Stimulated activated CD4-positive, alpha-beta T cell treated with anti-CD3 and anti-CD28 coated beads, TNF-alpha, amount 100 ng/mL, for 24 hours (primary cell): ENCODE measurements around the gene TMEM87B.
"Not testable (repeated sequence)": the region's sequence is repeated elsewhere in the genome, so short reads cannot be mapped to it uniquely, and the experiment has no call there.

ENCODE experiments used
- DNase-seq, 3 experiments: peaks; one replicate each; pipeline ENCODE4 v3.0.0-alpha.2; 2020; ENCODE audit warnings: low read depth in 3 of 3

TMEM87B gene

DNA sequence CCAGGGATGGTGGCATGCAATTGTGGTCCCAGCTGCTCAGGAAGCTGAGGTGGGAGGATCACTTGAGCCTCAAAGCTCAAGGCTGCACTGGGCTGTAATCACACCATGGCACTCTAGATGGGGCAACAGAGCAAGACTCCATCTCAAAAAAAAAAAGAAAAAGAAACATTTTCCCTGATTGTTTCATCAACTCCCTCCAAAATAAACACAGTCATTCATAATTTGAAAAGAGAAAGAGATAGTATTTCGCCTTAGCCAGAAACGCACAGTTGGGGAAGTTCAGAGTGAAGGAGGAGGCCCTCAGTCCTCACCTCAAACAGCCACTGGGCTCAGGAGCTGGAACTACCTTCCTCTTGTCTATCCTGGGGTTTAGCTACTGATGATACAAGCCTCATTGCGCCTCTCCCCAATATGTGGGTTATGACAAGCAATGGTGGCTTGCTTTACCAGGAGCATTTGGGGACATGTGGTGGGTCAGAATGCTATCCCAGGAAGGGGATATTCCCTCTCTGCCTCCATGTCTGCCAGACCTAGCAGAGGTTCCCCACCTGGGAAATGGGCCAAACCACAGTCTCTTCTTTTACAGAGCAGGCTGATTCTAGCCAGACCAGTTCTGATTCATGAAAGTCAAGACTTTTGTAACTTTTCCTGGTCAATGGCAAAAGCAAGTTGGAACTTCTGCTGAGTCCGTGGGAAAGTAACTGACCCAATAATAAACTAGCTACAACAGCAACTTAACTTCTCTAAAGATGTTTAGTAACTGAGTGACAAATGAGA is 22.2 kb upstream of the TMEM87B start:
- DNase-seq: no peak

DNA sequence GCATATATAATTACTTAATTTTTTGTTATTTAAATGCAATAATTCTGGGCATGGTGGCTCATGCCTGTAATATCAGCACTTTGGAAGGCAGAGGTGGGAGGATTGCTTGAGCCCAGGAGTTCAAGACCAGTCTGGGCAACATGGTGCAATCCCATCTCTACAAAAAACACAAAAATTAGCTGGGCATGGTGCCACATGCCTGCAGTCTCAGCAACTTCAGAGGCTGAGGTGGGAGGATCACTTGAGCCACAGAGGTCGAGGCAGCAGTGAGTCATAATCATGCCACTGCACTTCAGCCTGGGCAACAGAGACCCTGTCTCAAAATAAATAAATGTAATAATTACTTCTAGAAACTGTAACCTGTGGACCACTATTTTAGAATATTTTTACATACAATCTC is 21.5 kb upstream of the TMEM87B start:
- no peak for DNase-seq

DNA sequence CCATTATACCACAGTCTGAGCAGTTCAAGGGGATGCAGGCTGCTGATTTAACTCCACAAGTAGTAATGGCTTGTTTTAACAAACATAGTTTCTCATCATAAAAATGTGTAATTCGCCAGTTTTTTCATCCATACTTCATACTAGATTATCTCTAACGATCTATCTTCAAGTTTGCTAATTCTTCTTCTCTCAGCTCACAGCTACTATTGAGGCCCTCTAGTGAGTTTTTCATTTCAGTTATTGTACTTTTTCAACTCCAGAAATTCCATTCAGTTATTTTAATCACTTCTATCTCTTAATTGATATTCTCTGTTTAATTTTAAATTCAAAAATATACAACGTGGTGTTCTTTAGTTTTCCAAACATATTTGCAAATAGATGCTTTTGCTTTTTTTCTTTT is 20.1 kb upstream of the TMEM87B start:
- no peak for DNase-seq

DNA sequence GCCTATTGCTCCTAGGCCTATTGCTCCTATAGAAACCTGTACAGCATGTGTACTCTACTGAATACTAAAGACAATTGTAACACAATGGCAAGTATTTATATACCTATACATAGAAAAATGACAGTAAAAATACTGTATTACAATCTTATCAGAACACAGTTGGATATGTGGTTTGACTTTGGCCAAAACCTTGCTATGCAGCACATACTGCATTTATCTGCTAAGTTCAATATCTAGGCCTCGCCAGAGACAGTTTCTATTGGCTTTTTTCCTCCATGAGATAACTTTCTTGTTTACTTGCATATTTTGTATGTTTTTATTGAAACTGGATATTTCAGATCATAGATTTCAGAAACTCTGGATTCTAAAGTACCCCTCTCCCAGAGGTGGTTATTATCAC is 19.3 kb upstream of the TMEM87B start:
- DNase-seq: no peak

DNA sequence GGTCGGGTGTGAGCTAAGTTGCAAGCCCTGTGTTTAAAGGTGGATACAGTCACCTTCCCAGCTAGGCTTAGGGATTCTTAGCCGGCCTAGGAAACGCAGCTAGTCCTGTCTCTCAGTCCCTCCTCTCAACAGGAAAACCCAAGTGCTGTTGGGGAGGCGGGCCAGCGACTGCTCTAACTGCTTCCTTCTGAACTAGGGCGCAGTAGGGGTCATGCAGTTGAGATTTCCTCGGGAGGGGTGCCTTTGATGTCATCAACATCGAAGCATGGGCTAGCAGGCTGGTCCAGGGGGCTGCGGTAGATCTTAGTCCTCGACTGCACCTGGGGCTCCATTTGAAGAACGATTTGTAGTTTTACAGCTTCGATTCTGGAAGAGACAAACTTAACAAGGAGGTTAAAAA is 15.5 kb upstream of the TMEM87B start:
- DNase-seq: not testable (repeated sequence)

DNA sequence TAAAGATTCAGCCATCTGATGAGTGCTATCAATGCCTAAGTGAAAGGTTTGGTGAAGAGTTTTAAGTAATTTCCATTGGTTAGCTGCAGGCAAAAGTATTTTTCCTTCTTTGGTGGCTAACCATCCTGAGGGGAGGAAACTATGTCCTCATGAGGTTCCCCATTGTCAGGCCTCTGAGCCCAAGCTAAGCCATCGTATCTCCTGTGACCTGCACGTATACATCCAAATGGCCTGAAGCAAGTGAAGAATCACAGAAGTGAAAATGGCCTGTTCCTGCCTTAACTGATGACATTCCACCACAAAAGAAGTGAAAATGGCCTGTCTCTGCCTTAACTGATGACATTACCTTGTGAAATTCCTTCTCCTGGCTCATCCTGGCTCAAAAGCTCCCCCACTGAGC is 15.0 kb upstream of the TMEM87B start:
- DNase-seq: not testable (repeated sequence)

DNA sequence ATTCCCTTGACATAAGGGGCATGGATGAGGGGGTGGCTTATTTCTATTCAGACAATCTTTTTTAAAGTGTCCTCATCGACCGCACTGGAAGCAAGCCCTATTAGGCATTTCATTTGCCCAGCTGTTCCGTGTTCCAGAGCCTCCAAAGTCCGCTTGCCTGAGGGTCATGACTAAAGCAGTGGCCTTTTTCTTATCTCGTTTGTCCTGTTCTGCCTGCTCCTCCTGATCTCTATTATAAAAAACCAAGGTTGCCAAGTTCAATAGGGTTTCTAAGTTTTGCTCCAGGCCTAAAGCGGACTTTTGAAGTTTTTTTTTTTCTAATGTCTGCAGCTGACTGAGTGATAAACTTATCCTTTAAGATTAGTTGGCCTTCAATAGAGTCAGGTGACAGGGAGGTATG is 13.6 kb upstream of the TMEM87B start:
- not testable (repeated sequence) for DNase-seq

DNA sequence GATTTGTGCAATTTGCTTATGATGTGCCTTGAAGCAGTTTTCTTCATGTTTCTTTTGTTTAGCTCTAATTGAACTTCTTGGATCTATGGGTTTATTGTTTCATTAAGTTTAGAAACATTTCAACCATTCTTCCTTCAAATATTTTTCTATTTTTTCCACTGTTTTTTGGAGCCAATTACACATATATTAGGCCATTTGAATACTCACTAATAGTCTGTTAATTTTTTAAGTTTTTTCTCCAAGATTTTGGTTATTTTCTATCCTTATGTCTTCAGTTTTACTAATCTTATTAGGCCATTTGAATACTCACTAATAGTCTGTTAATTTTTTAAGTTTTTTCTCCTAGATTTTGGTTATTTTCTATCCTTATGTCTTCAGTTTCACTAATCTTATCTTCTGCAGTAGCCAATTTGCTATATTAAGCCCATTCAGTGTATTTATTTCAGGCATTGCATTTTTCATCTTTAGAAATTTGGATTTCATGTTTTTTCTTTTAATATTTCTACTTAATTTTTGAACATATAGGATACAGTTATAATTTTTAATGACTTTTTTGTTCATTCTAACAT is 9.5 kb upstream of the TMEM87B start:
- DNase-seq: no peak

DNA sequence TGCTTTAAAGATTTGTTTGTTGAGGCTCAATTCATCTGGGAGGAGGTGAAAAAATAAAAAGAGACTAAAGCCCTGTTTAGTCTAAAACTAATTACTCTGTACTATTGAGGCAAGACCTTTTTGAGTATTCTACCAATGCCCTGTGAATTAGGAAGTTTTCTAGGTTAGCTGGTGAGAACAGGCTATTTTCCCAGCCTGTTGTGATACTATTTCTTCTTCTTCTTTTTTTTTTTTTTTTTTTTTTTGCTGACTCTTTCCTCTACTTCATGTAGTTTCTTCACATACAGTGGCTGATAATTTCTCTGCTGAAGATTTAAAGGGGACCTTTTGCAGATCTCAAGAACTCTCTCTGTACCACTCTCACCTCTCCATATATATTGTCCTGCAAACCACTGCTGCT is 8.8 kb upstream of the TMEM87B start:
- DNase-seq: no peak

DNA sequence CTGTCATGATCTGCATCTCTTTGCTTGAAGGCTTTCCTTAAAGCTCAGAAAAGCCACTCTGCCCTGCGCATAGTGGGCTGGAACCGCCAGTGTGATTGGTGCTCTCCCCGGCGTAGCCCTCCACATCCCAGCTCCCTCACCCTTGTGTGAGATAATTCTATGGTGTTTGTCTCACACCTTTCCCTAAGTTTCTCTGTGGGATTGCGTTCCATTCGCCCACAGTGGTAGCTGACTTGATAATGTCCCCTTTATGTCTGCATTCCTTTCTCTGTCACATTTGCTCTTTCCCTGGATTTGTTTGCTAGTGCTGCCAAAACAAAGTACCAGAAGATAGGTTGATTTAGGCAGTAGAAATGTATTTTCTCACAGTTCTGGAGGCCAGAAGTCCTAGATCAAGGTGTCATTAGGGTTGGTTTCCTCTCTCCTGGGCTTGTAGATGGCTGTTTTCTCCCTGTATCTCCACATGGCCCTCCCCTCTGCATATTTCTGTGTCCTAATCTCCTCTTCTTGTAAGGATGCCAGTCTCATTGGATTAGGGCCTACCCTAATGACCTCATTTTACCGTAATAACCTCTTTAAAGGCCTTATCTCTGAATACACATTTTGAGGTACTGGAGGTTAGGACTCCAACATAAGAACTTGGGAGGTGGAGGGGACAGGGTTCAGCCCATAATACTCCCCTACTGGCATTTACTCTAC is 7.4 kb upstream of the TMEM87B start:
- DNase-seq: no peak

DNA sequence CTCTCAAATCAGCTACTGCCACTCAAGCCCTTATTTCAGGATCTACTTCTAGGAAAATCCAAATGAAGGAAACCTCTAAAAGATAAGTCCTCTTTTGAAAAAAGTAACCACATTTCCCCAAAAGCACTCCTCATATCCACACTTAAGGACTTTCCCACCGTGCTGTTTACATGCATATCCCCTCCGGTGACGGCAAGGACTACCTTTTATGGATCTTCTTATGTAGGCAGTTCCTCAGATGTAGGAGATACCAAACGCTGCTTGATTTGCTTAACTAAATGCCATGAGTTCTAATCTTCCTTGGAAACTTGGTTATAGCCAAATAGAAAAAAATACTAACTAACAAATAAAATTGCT is 6.9 kb upstream of the TMEM87B start:
- no peak for DNase-seq

DNA sequence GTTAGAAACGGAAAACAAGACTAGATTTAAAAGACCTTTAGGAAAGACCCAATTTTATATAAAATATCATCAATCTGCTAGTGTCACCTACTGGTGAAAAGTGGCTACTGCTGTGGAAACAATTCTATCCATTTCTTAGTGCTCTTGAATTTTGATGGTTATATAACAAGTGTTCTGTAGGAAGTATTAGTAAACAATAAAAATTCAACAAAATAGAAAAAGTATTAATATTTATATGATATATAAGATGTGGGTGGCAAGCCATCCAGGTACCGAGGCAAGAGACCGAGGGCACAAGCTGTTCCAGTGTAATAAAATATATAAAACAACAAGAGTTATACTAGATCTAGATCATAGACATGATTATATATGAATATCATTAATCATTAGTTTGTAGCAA is 6.2 kb upstream of the TMEM87B start:
- DNase-seq: no peak

DNA sequence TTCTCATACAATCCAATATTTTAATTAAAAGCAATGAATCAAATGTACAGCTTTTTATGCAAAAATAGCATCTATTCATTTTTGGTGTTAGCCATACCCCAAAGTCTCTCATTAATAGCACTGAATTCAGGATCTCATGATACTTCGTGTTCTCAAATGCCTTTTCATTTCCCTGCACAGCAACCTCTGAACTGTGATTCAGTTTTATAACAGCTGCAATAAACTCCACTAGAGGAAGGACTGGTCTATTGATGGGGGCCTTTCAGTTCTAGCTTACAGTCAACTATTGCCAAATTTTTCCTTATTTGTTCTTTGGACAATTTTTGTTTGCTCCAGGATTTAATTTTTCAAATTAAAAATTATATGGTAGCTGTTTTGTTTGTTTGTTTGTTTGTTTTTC is 4.8 kb upstream of the TMEM87B start:
- DNase-seq: no peak

DNA sequence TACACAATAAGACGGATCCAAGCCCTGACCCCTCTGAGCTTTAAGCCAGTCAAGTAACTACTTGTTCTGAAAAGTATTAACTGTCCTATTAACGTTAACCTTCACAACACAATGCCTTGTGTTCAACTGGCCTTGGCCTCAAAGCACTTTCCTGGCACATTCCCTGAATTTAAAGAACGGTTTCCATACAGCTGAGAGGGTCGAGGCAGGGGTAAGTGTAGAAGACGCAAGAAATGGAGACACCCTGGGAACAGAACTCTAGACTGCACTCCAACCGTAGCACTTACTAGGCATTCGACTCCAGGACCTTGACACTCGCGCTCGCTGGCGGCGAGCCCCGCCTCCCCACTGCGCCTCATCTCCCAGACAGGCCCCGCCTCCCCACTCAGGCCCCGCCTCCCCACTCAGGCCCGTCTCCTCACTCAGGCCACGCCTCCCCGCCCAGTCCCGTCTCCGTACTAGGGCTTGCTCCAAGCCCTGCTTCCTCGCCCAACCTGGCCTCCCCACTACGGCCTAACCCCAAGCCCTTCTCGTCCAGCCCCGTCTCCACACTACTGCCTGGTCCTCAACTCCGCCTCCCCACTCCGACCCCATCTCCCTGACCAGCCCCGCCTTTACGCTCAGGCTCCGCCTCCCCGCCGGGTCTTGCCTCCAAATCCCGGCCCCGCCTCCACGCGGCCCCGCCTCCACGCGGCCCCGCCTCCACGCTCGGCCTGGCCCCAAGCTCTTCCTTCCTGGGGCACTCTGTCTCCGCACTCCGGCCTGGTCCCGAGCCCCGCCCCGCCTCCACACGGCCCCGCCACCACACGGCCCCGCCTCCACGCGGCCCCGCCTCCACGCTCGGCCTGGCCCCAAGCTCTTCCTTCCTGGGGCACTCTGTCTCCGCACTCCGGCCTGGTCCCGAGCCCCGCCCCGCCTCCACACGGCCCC is 887 bp upstream of the TMEM87B start:
- peak; percentile 93 to 99 (median 95) for DNase-seq

DNA sequence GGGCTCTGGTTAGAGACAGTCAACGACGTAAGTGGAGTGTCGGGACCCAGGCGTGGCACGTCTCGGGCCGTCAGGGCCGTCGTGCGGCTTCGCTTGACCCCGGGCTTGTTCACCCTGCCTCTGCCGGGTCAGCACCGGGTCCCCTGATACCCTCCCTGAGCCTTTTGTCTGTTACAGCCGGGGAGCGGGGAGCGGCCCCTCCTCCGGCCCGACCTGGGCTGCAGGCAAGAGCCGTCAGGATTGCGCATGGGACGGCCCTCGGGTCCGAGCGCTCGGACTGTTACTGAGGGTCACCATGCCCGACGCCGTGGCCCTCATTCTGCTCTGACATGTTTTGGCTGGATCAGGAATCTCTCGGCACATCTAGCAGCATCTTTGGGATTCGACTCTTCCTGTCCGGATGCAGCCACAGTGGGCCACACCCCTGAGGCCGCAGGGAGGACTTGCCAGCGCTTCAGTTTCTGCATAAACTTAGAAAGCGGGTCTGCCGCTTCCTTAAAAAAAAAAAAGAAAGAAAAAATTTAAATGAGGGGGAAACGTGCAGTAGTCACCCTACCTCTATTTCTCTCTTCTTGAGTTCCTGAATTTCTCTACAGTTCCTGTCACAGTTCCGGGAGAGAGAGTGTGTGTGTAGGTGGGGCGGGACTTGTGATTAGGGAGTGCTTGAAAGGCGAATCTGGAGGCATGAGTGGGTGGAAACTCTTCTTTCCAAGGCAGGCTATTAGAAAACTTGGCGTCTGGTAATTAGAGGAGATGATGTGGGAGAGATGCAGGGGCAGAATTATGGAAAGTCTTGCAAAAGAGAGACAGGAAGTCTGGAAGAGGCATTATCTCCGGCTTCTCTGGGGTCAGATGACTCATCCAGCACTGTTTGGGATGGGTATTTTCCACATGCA is 909 bp downstream of the TMEM87B start:
- DNase-seq: peak in 2 of 3 experiments; percentile 8 to 35

DNA sequence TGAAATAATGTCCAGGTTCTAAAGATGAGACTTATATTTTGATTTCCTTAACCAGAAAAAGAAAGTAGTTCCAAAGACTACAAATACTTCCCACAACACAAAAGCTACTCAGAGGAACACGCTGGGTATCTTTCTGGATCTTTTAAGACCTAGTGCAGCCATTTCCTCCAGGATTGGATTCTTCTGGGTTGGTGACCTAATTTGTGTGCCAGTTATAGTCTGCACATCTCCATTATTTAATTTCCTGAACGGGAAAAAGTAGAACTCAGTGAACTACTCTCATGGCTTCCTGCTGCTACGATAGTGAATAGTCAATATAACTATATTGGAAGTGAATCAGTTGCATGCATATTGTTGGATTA is 1.5 kb downstream of the TMEM87B start:
- DNase-seq: no peak

DNA sequence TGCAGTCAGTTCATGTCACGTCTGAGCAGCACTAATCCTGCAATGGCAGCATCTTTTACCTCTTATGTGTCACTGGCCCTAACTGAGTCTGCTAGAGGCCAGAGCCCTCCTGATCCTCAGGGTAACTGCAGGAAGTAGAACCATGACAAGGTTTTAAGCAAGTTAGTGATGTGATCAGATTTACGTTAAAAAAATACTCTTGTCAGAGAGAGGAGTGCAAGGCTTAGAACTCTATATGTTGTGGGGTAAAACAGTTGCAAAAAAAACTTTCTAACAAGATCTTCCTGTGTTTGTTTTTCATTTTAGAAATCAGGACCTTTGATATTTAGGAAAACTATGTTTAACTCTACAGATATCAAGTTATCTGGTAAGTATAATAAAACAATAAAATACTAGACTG is 4.6 kb downstream of the TMEM87B start:
- no peak for DNase-seq

DNA sequence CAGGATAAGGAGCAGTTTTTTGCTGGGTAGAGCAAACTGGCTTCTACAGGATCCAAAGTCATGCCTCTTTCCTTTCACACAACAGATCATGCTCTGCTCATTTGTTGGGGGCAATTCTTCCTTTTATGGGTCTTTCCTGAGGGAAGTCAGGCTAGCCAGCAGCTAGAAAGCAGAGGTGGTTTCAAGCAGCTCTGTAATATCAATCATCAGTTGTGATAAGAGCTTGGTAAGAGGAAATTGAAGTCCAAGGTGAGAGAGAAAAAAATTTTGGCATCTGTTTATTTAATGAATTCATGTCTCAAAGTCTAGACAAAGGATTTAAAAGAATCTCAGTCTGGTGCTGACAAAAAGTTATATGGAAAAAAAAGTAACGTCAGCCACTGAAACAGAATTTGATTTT is 6.2 kb downstream of the TMEM87B start:
- DNase-seq: no peak

DNA sequence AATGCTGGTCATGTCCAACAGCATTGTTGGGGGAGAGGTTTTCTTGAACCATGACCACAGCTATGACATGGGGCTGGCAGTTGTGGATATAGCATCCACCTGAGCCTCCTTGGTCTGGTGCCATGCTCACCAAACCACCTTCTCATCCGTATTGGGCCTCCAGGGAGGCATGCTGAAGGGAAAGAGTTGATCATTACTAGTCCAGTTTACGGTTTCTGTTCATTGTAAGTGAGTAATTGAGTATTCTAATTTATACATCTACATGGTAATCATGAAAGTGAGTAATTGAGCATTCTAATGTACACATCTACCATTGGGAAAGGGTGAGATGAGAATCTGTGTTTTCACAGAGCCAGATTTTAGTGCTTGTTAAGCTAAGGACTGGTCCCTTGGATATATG is 6.8 kb downstream of the TMEM87B start:
- DNase-seq: peak in 1 of 3 experiments; percentile 7

DNA sequence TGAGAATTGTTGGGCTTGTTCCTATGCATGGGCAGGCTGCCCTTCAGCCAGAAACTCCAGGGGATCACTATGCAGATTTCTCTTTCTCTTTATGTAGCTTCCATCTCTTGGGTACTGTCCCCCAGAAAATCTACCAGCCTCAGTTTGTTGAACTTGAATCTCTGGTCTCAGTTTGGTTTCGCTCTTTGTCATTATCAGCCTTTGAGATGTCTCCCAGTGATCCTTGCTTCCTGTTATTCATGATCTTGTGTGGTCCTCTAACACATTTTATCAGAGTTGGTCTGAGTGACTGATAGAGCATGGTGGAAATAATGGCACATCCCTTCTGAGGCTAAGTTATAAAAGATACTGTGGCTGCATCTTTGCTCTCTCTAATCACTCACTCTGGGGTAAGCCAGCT is 7.8 kb downstream of the TMEM87B start:
- DNase-seq: no peak

DNA sequence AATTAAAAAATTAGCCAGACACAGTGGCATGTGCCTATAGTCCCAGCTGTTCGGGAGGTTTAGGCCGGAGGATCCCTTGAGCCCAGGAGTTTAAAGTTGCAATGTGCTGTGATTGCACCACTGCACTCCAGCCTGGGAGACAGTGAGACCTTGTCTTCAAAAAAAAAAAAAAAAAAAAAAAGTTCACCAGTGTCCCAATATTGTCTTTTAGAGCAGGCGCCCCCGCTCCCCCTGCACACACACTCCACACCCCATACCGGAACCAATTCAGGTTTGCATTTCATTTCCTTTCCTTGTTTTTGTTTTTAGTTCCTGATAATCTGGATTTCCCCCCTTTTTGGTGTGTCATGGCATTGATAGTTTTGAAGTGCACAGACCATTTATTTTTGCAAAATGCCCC is 10.4 kb downstream of the TMEM87B start:
- no peak for DNase-seq
